ENCODE measurements around the gene RPSA.

DNA sequence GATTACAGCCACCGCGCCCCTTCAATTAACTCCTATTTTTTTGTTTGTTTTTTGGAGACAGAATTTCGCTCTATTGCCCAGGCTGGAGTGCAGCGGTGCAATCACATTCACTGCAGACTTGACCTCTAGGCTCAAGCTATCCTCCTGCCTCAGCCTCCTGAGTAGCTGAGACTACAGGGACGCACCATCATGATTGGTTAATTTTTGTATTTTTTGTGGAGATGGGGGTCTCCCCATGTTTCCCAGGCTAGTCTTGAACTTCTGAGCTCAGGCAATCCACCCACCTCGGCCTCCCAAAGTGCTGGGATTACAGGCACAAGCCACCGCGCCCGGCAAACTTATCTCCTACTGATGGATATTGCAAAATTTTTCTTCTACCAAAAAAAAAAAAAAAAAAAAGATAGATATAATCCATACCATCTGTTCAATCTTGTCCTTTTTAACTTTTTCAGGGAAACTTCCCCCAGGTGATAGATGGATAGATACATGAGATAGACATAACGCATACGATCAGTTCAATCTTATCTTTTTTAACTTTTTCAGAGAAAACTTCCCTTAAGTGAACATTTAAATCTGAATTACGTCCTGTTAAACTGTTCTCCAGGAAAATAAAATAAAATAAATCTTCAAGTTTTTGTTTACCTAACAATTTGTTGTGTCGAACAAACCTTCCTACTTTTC, 693 bp upstream of the RPSA start:
- TF ChIP-seq EZH2 (IDR thresholded peaks at IDR 0.05; ENCODE audit: insufficient read depth, poor library complexity, severe bottlenecking) (no peak), EZH2phosphoT487 (IDR thresholded peaks at IDR 0.05; ENCODE audit: insufficient read depth, low read depth) (no peak)
